ENCODE results near the gene TRIM24. TPM values are rescaled to one million over a fixed set of nuclear protein-coding genes. Genes with fewer than 3 reads are reported as not detected.

The TRIM24 gene
- polyA plus RNA-seq, 1 donor (not counting 4 experiments of a cell fraction or from before 2014, with no cell fraction given), result 7.9 TPM

DNA sequence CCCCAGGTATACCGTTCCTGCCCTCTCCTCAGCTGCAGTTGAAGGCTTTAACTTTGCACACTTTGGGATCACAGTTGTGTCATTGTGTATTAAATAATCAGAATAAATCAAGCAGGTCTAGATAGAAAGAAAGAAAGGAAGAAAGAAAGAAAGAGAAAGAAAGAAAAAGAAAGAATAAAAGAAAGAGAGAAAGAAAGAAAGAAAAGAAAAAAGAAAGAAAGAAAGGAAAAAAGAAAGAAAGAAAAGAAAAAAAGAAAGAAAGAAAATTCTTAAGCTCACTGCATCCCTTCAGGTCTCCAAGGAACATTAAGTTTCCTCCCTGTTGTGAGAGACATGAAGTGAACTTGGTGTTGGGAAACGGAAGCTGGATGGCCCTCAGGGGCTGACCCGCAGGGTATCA lies 17.2 kb upstream of the TRIM24 start:
- no peak for DNase-seq (ENCODE audit: low read depth, low spot score)
- Histone ChIP-seq H3K9me3 (ENCODE audit: control insufficient read depth, low read depth, low read length) (peaks cover 2% of the 10 kb centered on the region), H3K4me2 (ENCODE audit: control insufficient read depth, extremely low read depth, insufficient read depth, low read depth, low read length) (no peak overlapping the region), H3K27ac (ENCODE audit: control insufficient read depth, insufficient read depth, low read length) (no peak overlapping the region), H3K4me3 (ENCODE audit: control insufficient read depth in 2 of 3, extremely low read depth in 1 of 3, insufficient read depth in 2 of 3, low read depth in 1 of 3, low read length in 3 of 3) (no peak overlapping the region), H3K4me1 (ENCODE audit: control insufficient read depth, extremely low read depth, insufficient read depth, low read length) (no peaks in the 10 kb centered on the region), H3K27me3 (ENCODE audit: control insufficient read depth, extremely low read depth, insufficient read depth, low read length) (no peaks in the 10 kb centered on the region), H2AFZ (ENCODE audit: control insufficient read depth, low read length) (no peak overlapping the region), H3K36me3 (ENCODE audit: control insufficient read depth in 2 of 2, extremely low read depth in 1 of 2, insufficient read depth in 2 of 2, low read length in 2 of 2) (no peaks in the 10 kb centered on the region), H3K79me2 (ENCODE audit: control insufficient read depth, insufficient read depth, low read length) (no peaks in the 10 kb centered on the region), H4K20me1 (ENCODE audit: control insufficient read depth, extremely low read depth, insufficient read depth, low read length) (no peaks in the 10 kb centered on the region), H3K9ac (ENCODE audit: control insufficient read depth, extremely low read depth, insufficient read depth, low read length) (no peak overlapping the region), H3K9me1 (ENCODE audit: control insufficient read depth, extremely low read depth, insufficient read depth, low read length) (no peaks in the 10 kb centered on the region)
- dilution Hi-C loops (cut with MboI; ENCODE audit: extremely low pct_ligation_motif_present, low sequenced_read_pairs), result no loop called here
- FAIRE-seq, result no peak
- TF ChIP-seq, protein P1, sequence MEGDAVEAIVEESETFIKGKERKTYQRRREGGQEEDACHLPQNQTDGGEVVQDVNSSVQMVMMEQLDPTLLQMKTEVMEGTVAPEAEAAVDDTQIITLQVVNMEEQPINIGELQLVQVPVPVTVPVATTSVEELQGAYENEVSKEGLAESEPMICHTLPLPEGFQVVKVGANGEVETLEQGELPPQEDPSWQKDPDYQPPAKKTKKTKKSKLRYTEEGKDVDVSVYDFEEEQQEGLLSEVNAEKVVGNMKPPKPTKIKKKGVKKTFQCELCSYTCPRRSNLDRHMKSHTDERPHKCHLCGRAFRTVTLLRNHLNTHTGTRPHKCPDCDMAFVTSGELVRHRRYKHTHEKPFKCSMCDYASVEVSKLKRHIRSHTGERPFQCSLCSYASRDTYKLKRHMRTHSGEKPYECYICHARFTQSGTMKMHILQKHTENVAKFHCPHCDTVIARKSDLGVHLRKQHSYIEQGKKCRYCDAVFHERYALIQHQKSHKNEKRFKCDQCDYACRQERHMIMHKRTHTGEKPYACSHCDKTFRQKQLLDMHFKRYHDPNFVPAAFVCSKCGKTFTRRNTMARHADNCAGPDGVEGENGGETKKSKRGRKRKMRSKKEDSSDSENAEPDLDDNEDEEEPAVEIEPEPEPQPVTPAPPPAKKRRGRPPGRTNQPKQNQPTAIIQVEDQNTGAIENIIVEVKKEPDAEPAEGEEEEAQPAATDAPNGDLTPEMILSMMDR (optimal IDR thresholded peaks at IDR 0.05 in 1 of 3, IDR thresholded peaks at IDR 0.05 in 1 of 3, conservative IDR thresholded peaks at IDR 0.05 in 1 of 3; ENCODE audit: extremely low read depth in 1 of 3, insufficient read depth in 2 of 3, low read length in 3 of 3), result no peak
- TF ChIP-seq EZH2 (IDR thresholded peaks at IDR 0.05; ENCODE audit: low read length), result no peak

DNA sequence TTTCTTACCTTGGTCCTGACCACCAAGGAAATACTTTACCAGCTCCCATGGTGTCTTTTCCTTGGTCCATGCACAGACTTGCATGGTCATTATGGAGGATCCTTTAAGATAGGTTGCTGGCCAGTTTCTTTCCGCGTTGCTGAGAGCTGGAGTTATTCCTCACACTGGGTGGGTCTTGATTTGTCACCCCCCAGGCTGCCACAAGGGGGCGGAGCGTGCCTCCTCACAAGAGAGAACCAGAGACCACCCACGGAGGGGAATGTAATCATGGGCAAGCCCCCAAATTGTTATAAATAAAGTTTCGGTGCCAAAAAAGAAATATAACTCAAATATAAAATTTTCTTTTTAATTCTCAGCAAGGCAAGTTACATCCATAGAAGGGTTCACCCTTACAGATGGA lies 10.5 kb upstream of the TRIM24 start:
- Histone ChIP-seq H3K27me3 (ENCODE audit: control insufficient read depth, extremely low read depth, insufficient read depth, low read length) (no peaks in the 10 kb centered on the region), H4K20me1 (ENCODE audit: control insufficient read depth, extremely low read depth, insufficient read depth, low read length) (no peaks in the 10 kb centered on the region), H3K79me2 (ENCODE audit: control insufficient read depth, insufficient read depth, low read length) (no peaks in the 10 kb centered on the region), H3K4me3 (ENCODE audit: control insufficient read depth in 2 of 3, extremely low read depth in 1 of 3, insufficient read depth in 2 of 3, low read depth in 1 of 3, low read length in 3 of 3) (no peak overlapping the region), H3K4me1 (ENCODE audit: control insufficient read depth, extremely low read depth, insufficient read depth, low read length) (no peaks in the 10 kb centered on the region), H3K36me3 (ENCODE audit: control insufficient read depth in 2 of 2, extremely low read depth in 1 of 2, insufficient read depth in 2 of 2, low read length in 2 of 2) (no peaks in the 10 kb centered on the region), H3K9ac (ENCODE audit: control insufficient read depth, extremely low read depth, insufficient read depth, low read length) (no peak overlapping the region), H3K4me2 (ENCODE audit: control insufficient read depth, extremely low read depth, insufficient read depth, low read depth, low read length) (no peak overlapping the region), H3K9me1 (ENCODE audit: control insufficient read depth, extremely low read depth, insufficient read depth, low read length) (no peaks in the 10 kb centered on the region), H2AFZ (ENCODE audit: control insufficient read depth, low read length) (no peak overlapping the region), H3K9me3 (ENCODE audit: control insufficient read depth, low read depth, low read length) (no peaks in the 10 kb centered on the region), H3K27ac (ENCODE audit: control insufficient read depth, insufficient read depth, low read length) (no peak overlapping the region)
- FAIRE-seq (no peak), DNase-seq (ENCODE audit: low read depth, low spot score) (no peak)
- dilution Hi-C loops (cut with MboI; ENCODE audit: extremely low pct_ligation_motif_present, low sequenced_read_pairs), result no loop called here
- TF ChIP-seq, protein P1 (optimal IDR thresholded peaks at IDR 0.05 in 1 of 3, IDR thresholded peaks at IDR 0.05 in 1 of 3, conservative IDR thresholded peaks at IDR 0.05 in 1 of 3; ENCODE audit: extremely low read depth in 1 of 3, insufficient read depth in 2 of 3, low read length in 3 of 3), result no peak
- TF ChIP-seq EZH2 (IDR thresholded peaks at IDR 0.05; ENCODE audit: low read length), result no peak
